ENCODE data around the gene SCN3A.

The SCN3A gene

DNA sequence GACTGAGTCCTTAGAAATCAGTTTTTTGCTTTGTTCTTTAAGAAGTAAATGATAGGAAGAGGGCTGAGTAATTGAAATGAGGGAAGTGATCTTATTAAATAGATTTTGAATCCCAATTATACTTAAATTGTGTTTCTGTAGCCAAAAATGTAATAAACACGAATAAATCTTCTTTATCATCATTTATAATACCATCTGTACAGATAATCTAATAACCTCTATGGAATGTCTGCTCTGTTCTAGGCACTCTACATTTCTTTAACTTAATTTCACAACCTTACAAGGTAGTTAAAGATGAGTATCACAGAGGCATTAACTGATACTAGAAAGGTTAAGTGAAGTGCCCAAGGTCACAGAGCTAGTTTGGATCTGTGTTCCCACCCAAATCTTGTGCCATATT lies 21.1 kb upstream of the SCN3A start:
- Histone ChIP-seq H3K4me2 (ENCODE audit: low read length) (no peak overlapping the region), H3K36me3 (ENCODE audit: control insufficient read depth, insufficient read depth, low read length) (no peaks in the 10 kb centered on the region), H4K5ac (ENCODE audit: low read length) (no peak overlapping the region), H3K79me2 (ENCODE audit: control insufficient read depth, insufficient read depth, low read length) (no peaks in the 10 kb centered on the region), H4K8ac (ENCODE audit: low read depth, low read length) (no peak overlapping the region), H3K4ac (ENCODE audit: low read depth, low read length) (no peak overlapping the region), H3K79me1 (ENCODE audit: low read length) (no peaks in the 10 kb centered on the region), H3K4me1 (ENCODE audit: control insufficient read depth, low read depth, low read length) (no peaks in the 10 kb centered on the region), H3K18ac (ENCODE audit: low read length) (no peak overlapping the region), H2BK5ac (ENCODE audit: low read length) (no peak overlapping the region), H2BK15ac (replicated peaks; ENCODE audit: low read depth) (no peak overlapping the region), H3K56ac (ENCODE audit: low read length) (no peak overlapping the region), H3K27ac (ENCODE audit: low read depth, low read length) (no peak overlapping the region), H2AK5ac (ENCODE audit: low read length) (no peak overlapping the region), H2BK120ac (ENCODE audit: low read depth, low read length) (no peak overlapping the region), H3K9ac (ENCODE audit: low read length) (no peak overlapping the region), H3K27me3 (ENCODE audit: insufficient read depth, low read length, poor library complexity) (no peaks in the 10 kb centered on the region), H3K23ac (ENCODE audit: low read length) (no peak overlapping the region), H3K4me3 (ENCODE audit: low read length) (no peak overlapping the region)
- DNase-seq, result no peak
- WGBS (ENCODE audit: extremely low coverage, insufficient coverage, low lambda C conversion rate), result no CpG with 5 or more reads among the region's 1 CpG

DNA sequence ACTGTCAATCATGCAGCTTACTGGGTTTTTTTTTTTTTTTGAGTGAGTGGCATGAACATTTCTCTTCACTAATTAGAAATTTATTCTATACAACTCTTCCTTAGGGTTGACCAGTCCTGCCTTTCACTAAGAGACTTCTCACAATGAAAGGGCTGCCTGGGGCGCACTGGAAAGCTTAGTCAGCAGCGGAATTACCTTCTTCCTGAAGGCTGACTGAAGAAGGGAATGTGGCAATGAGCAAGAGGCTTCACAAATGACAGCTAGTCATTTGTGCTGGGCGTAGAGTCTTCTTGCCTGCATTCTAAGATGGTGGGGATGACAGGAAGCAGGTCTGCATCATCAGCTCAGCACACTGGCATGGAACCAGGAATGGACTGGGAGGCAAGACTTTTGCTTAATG lies 15.6 kb upstream of the SCN3A start:
- H4K5ac ChIP-seq (ENCODE audit: low read length), result no peak overlapping the region
- H2BK5ac ChIP-seq (ENCODE audit: low read length), result no peak overlapping the region
- no peak overlapping the region for H3K56ac ChIP-seq (ENCODE audit: low read length)
- H3K18ac ChIP-seq (ENCODE audit: low read length), result no peak overlapping the region
- no peak overlapping the region for H3K9ac ChIP-seq (ENCODE audit: low read length)
- no peak overlapping the region for H3K4ac ChIP-seq (ENCODE audit: low read depth, low read length)
- H3K36me3 ChIP-seq (ENCODE audit: control insufficient read depth, insufficient read depth, low read length), result no peaks in the 10 kb centered on the region
- no peak overlapping the region for H2AK5ac ChIP-seq (ENCODE audit: low read length)
- H3K27me3 ChIP-seq (ENCODE audit: insufficient read depth, low read length, poor library complexity), result no peaks in the 10 kb centered on the region
- no peak overlapping the region for H3K4me3 ChIP-seq (ENCODE audit: low read length)
- no peaks in the 10 kb centered on the region for H3K79me1 ChIP-seq (ENCODE audit: low read length)
- WGBS (ENCODE audit: extremely low coverage, insufficient coverage, low lambda C conversion rate), result no CpG with 5 or more reads among the region's 3 CpGs
- DNase-seq, result peak; percentile 26
- no peaks in the 10 kb centered on the region for H3K79me2 ChIP-seq (ENCODE audit: control insufficient read depth, insufficient read depth, low read length)
- H3K4me1 ChIP-seq (ENCODE audit: control insufficient read depth, low read depth, low read length), result no peaks in the 10 kb centered on the region
- no peak overlapping the region for H2BK120ac ChIP-seq (ENCODE audit: low read depth, low read length)
- H2BK15ac ChIP-seq (replicated peaks; ENCODE audit: low read depth), result no peak overlapping the region
- no peak overlapping the region for H3K23ac ChIP-seq (ENCODE audit: low read length)
- no peak overlapping the region for H4K8ac ChIP-seq (ENCODE audit: low read depth, low read length)
- H3K4me2 ChIP-seq (ENCODE audit: low read length), result no peak overlapping the region
- no peak overlapping the region for H3K27ac ChIP-seq (ENCODE audit: low read depth, low read length)

DNA sequence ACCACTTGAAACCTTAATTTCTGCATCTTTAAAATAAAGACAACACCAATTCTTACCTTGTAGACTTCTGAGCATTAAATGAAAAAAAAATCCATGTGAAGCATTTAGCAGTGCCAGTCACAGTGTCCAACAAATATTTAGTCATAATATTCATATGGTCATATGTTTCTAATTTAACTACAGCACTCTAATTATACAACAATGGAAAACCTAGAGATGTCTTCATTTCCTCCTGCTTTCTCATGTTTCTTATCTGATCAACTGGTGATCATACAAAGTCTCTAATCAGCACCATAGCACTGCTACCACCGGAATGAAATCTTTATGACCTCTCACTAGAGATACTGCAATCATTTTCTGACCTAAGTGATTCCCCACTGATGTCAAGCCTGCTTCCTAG lies 10.2 kb upstream of the SCN3A start:
- no CpG with 5 or more reads among the region's 1 CpG for WGBS (ENCODE audit: extremely low coverage, insufficient coverage, low lambda C conversion rate)
- Histone ChIP-seq H3K4ac (ENCODE audit: low read depth, low read length) (no peak overlapping the region), H2BK120ac (ENCODE audit: low read depth, low read length) (no peak overlapping the region)

DNA sequence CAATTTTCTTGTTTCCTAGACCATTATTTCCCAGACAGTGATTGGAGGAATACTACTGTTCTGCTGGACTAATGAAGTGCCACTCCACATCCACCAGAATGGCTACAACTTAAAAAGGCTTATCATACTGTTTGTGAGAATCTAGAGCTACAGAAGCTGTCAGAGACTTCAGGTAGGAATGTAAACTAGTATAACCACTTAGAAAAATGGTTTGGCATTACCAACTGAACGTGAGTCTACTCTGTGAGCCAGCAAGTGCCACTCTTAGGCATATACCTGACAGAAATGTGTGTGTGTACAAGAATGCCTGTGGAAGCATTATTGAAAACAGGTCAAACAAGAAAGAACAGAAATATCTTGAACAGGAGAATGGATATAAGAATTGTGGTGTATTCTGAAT lies 4.2 kb upstream of the SCN3A start:
- Histone ChIP-seq H3K4me3 (ENCODE audit: low read length) (no peak overlapping the region), H3K56ac (ENCODE audit: low read length) (no peak overlapping the region), H3K18ac (ENCODE audit: low read length) (no peak overlapping the region), H3K4me2 (ENCODE audit: low read length) (no peak overlapping the region), H2BK5ac (ENCODE audit: low read length) (no peak overlapping the region), H2BK15ac (replicated peaks; ENCODE audit: low read depth) (peak overlapping the region; percentile 36), H3K79me1 (ENCODE audit: low read length) (no peaks in the 10 kb centered on the region), H3K9ac (ENCODE audit: low read length) (no peak overlapping the region), H3K27me3 (ENCODE audit: insufficient read depth, low read length, poor library complexity) (no peaks in the 10 kb centered on the region), H3K23ac (ENCODE audit: low read length) (no peak overlapping the region), H3K36me3 (ENCODE audit: control insufficient read depth, insufficient read depth, low read length) (no peaks in the 10 kb centered on the region), H3K4me1 (ENCODE audit: control insufficient read depth, low read depth, low read length) (no peaks in the 10 kb centered on the region), H4K5ac (ENCODE audit: low read length) (no peak overlapping the region), H3K27ac (ENCODE audit: low read depth, low read length) (no peak overlapping the region), H2BK120ac (ENCODE audit: low read depth, low read length) (no peak overlapping the region), H3K79me2 (ENCODE audit: control insufficient read depth, insufficient read depth, low read length) (no peaks in the 10 kb centered on the region), H3K4ac (ENCODE audit: low read depth, low read length) (no peak overlapping the region), H4K8ac (ENCODE audit: low read depth, low read length) (no peak overlapping the region), H2AK5ac (ENCODE audit: low read length) (no peak overlapping the region)
- no CpG with 5 or more reads among the region's 1 CpG for WGBS (ENCODE audit: extremely low coverage, insufficient coverage, low lambda C conversion rate)
- no peak for DNase-seq

More for the DNA sequence above, 10.2 kb upstream of the SCN3A start:
- no peak overlapping the region for H3K23ac ChIP-seq (ENCODE audit: low read length)
- H3K27ac ChIP-seq (ENCODE audit: low read depth, low read length), result no peak overlapping the region
- no peak overlapping the region for H3K18ac ChIP-seq (ENCODE audit: low read length)
- no peaks in the 10 kb centered on the region for H3K79me2 ChIP-seq (ENCODE audit: control insufficient read depth, insufficient read depth, low read length)
- no peak overlapping the region for H4K5ac ChIP-seq (ENCODE audit: low read length)
- DNase-seq, result no peak
- H2BK15ac ChIP-seq (replicated peaks; ENCODE audit: low read depth), result no peak overlapping the region
- no peak overlapping the region for H3K56ac ChIP-seq (ENCODE audit: low read length)
- H3K27me3 ChIP-seq (ENCODE audit: insufficient read depth, low read length, poor library complexity), result no peaks in the 10 kb centered on the region
- H2BK5ac ChIP-seq (ENCODE audit: low read length), result no peak overlapping the region
- no peaks in the 10 kb centered on the region for H3K36me3 ChIP-seq (ENCODE audit: control insufficient read depth, insufficient read depth, low read length)
- H4K8ac ChIP-seq (ENCODE audit: low read depth, low read length), result no peak overlapping the region
- H3K79me1 ChIP-seq (ENCODE audit: low read length), result no peaks in the 10 kb centered on the region
- no peak overlapping the region for H3K4me3 ChIP-seq (ENCODE audit: low read length)
- H3K4me2 ChIP-seq (ENCODE audit: low read length), result no peak overlapping the region
- no peak overlapping the region for H3K9ac ChIP-seq (ENCODE audit: low read length)
- no peaks in the 10 kb centered on the region for H3K4me1 ChIP-seq (ENCODE audit: control insufficient read depth, low read depth, low read length)
- H2AK5ac ChIP-seq (ENCODE audit: low read length), result no peak overlapping the region

DNA sequence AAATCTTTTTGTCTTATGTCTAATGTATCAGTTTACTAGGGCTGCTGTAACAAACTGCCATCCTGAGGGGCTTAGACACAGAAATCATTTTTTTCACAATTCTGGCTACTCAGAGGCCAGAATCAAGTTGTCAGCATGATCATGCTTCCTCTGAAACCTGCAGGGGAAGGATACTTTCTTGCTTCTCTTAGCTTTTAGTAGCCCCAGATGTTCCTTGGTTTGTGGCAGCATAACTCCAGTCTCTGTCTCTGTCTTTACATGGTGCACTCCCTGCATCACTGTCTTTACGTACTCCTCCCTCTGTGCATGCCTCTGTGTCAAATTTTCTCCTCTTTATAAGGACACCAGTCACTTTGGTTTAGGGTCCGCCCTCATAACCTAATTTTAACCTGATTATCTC lies 2.0 kb upstream of the SCN3A start:
- H3K27ac ChIP-seq (ENCODE audit: low read depth, low read length), result no peak overlapping the region
- no peak overlapping the region for H3K4me2 ChIP-seq (ENCODE audit: low read length)
- H3K23ac ChIP-seq (ENCODE audit: low read length), result no peak overlapping the region
- no peak overlapping the region for H3K4ac ChIP-seq (ENCODE audit: low read depth, low read length)
- no peak overlapping the region for H2BK15ac ChIP-seq (replicated peaks; ENCODE audit: low read depth)
- DNase-seq, result no peak
- H3K36me3 ChIP-seq (ENCODE audit: control insufficient read depth, insufficient read depth, low read length), result no peaks in the 10 kb centered on the region
- no peak overlapping the region for H3K56ac ChIP-seq (ENCODE audit: low read length)
- H4K8ac ChIP-seq (ENCODE audit: low read depth, low read length), result no peak overlapping the region
- no peak overlapping the region for H3K4me3 ChIP-seq (ENCODE audit: low read length)
- no peak overlapping the region for H4K5ac ChIP-seq (ENCODE audit: low read length)
- no peaks in the 10 kb centered on the region for H3K79me1 ChIP-seq (ENCODE audit: low read length)
- no peak overlapping the region for H3K9ac ChIP-seq (ENCODE audit: low read length)
- H2AK5ac ChIP-seq (ENCODE audit: low read length), result no peak overlapping the region
- no peaks in the 10 kb centered on the region for H3K4me1 ChIP-seq (ENCODE audit: control insufficient read depth, low read depth, low read length)
- no peaks in the 10 kb centered on the region for H3K79me2 ChIP-seq (ENCODE audit: control insufficient read depth, insufficient read depth, low read length)
- H2BK5ac ChIP-seq (ENCODE audit: low read length), result no peak overlapping the region
- H3K27me3 ChIP-seq (ENCODE audit: insufficient read depth, low read length, poor library complexity), result no peaks in the 10 kb centered on the region
- H3K18ac ChIP-seq (ENCODE audit: low read length), result no peak overlapping the region
- no CpG with 5 or more reads among the region's 2 CpGs for WGBS (ENCODE audit: extremely low coverage, insufficient coverage, low lambda C conversion rate)
- no peak overlapping the region for H2BK120ac ChIP-seq (ENCODE audit: low read depth, low read length)

DNA sequence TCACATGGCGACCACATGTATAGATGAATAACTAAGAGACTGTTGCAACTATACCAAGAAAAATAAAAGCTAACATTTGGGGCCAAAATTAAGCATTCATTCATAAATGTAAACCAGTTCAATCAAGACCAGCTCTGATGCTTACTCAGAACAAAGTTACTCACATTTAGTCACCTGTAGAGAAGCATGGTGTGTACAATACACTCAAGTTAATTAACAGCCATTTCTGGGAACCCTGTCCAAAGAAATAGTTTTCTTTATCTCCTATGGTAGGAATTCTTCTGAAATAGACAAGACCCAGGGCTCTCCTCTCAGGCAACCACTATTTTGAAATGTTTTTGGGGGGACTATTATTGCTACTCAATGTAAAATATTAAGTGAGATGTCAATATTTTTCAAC lies 1.6 kb downstream of the SCN3A start:
- H3K4ac ChIP-seq (ENCODE audit: low read depth, low read length), result no peak overlapping the region
- no peak overlapping the region for H3K27ac ChIP-seq (ENCODE audit: low read depth, low read length)
- no peaks in the 10 kb centered on the region for H3K79me1 ChIP-seq (ENCODE audit: low read length)
- no CpG with 5 or more reads among the region's 1 CpG for WGBS (ENCODE audit: extremely low coverage, insufficient coverage, low lambda C conversion rate)
- no peak for DNase-seq
- H4K8ac ChIP-seq (ENCODE audit: low read depth, low read length), result no peak overlapping the region
- no peaks in the 10 kb centered on the region for H3K36me3 ChIP-seq (ENCODE audit: control insufficient read depth, insufficient read depth, low read length)
- H3K4me3 ChIP-seq (ENCODE audit: low read length), result no peak overlapping the region
- no peak overlapping the region for H2BK120ac ChIP-seq (ENCODE audit: low read depth, low read length)
- H2AK5ac ChIP-seq (ENCODE audit: low read length), result no peak overlapping the region
- H2BK5ac ChIP-seq (ENCODE audit: low read length), result no peak overlapping the region
- no peak overlapping the region for H3K18ac ChIP-seq (ENCODE audit: low read length)
- no peaks in the 10 kb centered on the region for H3K4me1 ChIP-seq (ENCODE audit: control insufficient read depth, low read depth, low read length)
- H3K79me2 ChIP-seq (ENCODE audit: control insufficient read depth, insufficient read depth, low read length), result no peaks in the 10 kb centered on the region
- H3K27me3 ChIP-seq (ENCODE audit: insufficient read depth, low read length, poor library complexity), result no peaks in the 10 kb centered on the region
- no peak overlapping the region for H2BK15ac ChIP-seq (replicated peaks; ENCODE audit: low read depth)
- no peak overlapping the region for H3K9ac ChIP-seq (ENCODE audit: low read length)
- no peak overlapping the region for H4K5ac ChIP-seq (ENCODE audit: low read length)
- no peak overlapping the region for H3K23ac ChIP-seq (ENCODE audit: low read length)
- no peak overlapping the region for H3K4me2 ChIP-seq (ENCODE audit: low read length)
- H3K56ac ChIP-seq (ENCODE audit: low read length), result no peak overlapping the region

All from mesendoderm (in vitro differentiated cells).